K562 (cell line): ENCODE data around the gene DNAAF1. TPM values are rescaled to one million over a fixed set of nuclear protein-coding genes. Genes with fewer than 3 reads are reported as not detected.

Experiments
- CREB1 ChIP-seq, 2 experiments: sonication (generic) in 1 of 2; formaldehyde crosslinking in 1 of 2; IDR thresholded peaks; 2 replicates each; pipeline versions ENCODE4 v1.6.1 to v1.8.0; 2012 to 2022; ENCODE audit warnings: inconsistent platforms in 1 of 2, mild to moderate bottlenecking in 1 of 2, missing genetic modification reagents in 1 of 2, moderate library complexity in 1 of 2
- DACH1 ChIP-seq: fragments of 450-650 bp; IDR thresholded peaks from 2 replicates; pipeline ENCODE4 v1.6.1; 2018; ENCODE audit not compliant: partially characterized antibody
- DMBX1 ChIP-seq: fragments of 250-450 bp; sonication (Bioruptor Pico); IDR thresholded peaks from 2 replicates; pipeline ENCODE4 v1.8.0; 2022; ENCODE audit warnings: inconsistent platforms, mild to moderate bottlenecking, moderate library complexity, borderline replicate concordance
- GTF3C2 ChIP-seq: IDR thresholded peaks from 3 replicates; pipeline ENCODE4 v1.6.1; 2011; ENCODE audit warnings: borderline replicate concordance, mild to moderate bottlenecking, moderate library complexity; ENCODE audit not compliant: insufficient read length; ENCODE audit errors: extremely low read depth
- HDAC1 ChIP-seq, 2 experiments: fragments of 450-650 bp; IDR thresholded peaks; 2 replicates each; pipeline ENCODE4 v1.6.1; 2016 to 2017; ENCODE audit warnings: inconsistent platforms in 1 of 2, mild to moderate bottlenecking in 1 of 2, moderate library complexity in 1 of 2
- KLF13 ChIP-seq: fragments of 450-650 bp; IDR thresholded peaks from 2 replicates; pipeline ENCODE4 v1.6.1; 2016; ENCODE audit warnings: missing genetic modification characterization, low read depth, mild to moderate bottlenecking, missing compliant biosample characterization, moderate library complexity, borderline replicate concordance
- POLR2B ChIP-seq: fragments of 450-650 bp; IDR thresholded peaks from 2 replicates; pipeline ENCODE4 v1.6.1; 2018; ENCODE audit warnings: low read depth; ENCODE audit not compliant: partially characterized antibody
- RBM34 ChIP-seq: fragments of 200-400 bp; formaldehyde crosslinking; IDR thresholded peaks from 2 replicates; pipeline ENCODE4 v1.6.1; 2018; ENCODE audit warnings: low read length, borderline replicate concordance; ENCODE audit not compliant: insufficient read depth
- SAP30 ChIP-seq: fragments of 200-600 bp; sonication (generic); IDR thresholded peaks from 2 replicates; pipeline ENCODE4 v1.6.1; 2012; ENCODE audit warnings: borderline replicate concordance, low read depth, mild to moderate bottlenecking, moderate library complexity, low read length, control low read depth, inconsistent platforms; ENCODE audit not compliant: insufficient read depth, poor library complexity, severe bottlenecking
- TCF7 ChIP-seq: sonication (generic); IDR thresholded peaks from 2 replicates; pipeline ENCODE4 v1.6.1; 2016; ENCODE audit warnings: antibody characterized with exemption, borderline replicate concordance
- TSHZ1 ChIP-seq: fragments of 250-450 bp; sonication (Bioruptor Pico); IDR thresholded peaks from 2 replicates; pipeline ENCODE4 v1.4.0; 2020; ENCODE audit warnings: mild to moderate bottlenecking, moderate library complexity
- ZNF764 ChIP-seq: fragments of 250-450 bp; sonication (Bioruptor Pico); IDR thresholded peaks from 2 replicates; pipeline ENCODE4 v1.4.0; 2020; ENCODE audit warnings: low read depth, mild to moderate bottlenecking, moderate library complexity
- polyA plus RNA-seq, 8 experiments: library from polyadenylated mRNA; depleted of rRNA in 4 of 8; stranded (reverse) in 5 of 8; unstranded in 3 of 8; fragments of >200 nt; fragmentation: Nextera tagmentation in 2 of 8; fragmentation: Illumina TruSeq in 1 of 8; extraction: Ambion mirVana in 2 of 8; extraction: Trizol in 1 of 8; gene quantifications; 2 replicates each; pipeline versions ENCODE4 v1.2.1 to v1.2.3, GENCODE V29; 2011 to 2014; ENCODE audit warnings: inconsistent platforms in 1 of 8, missing spikeins in 1 of 8
- total RNA-seq, 7 experiments: library from RNA; depleted of rRNA in 6 of 7; stranded (reverse); fragments of >200 nt in 6 of 7; fragmentation: Illumina TruSeq in 2 of 7; extraction: Trizol in 2 of 7; gene quantifications; 2 replicates each; pipeline versions ENCODE4 v1.2.1 to v1.2.3, GENCODE V29; 2011 to 2021; ENCODE audit warnings: low replicate concordance in 1 of 7
- TF ChIP-seq, protein P1 (sequence below): sonication (generic); formaldehyde crosslinking; IDR thresholded peaks from 2 replicates; pipeline ENCODE4 v1.8.1; 2023; ENCODE audit warnings: mild to moderate bottlenecking, missing genetic modification reagents

Gene DNAAF1
- total and polyA plus RNA-seq, 9 of the 15 experiments (the other 6 are each of a cell fraction or from before 2014, with no cell fraction given) = 0.01 TPM; not detected in 8

DNA sequence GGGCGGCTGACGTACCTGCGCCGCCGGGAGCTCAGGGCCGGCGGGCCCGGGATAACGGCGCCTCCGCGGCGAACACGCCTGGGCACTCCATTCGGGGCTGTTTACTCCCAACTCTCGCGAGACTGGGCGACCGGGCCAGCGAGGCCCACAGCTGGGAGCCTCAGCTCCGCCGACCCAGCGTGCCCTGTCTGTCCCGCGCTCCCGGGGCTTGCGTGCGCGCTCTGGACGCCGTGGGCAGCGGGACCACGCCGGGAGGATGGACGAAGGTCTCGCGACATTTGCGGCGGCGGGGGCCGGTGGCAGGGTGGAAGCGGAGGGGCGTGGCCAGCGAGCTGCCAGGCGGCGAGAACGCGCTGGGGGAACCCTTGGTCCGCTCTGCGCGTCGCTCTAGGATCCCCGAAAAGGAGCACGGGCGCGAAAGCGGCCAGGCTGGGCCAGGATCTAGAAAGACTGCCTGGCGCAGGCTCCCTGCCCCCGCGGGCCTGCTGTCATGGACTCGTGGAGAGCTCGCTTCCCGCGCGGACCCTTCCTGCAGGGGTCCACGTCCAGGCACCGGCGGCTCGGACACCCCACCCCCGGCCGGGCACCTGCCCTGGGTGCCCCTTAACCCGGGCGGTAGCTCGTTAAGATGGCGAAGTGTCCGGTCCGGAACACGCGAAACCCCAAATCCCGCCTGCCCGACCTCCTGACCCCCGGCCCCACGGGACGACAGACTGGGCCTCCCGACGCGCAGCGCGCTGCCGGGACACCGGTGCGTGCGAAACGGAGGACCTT is 28.2 kb upstream of the DNAAF1 start, which contains the start of gene MBTPS1 (continued):
- TF ChIP-seq TSHZ1 (CRISPR knock-in tag) = 0 out of 2 replicates have a peak, but pooled peaks have one; percentile 59
- peak; percentile 85 for TF ChIP-seq CREB1 (IDR thresholded peaks at IDR 0.05)
- TF ChIP-seq CREB1 (CRISPR knock-in tag; IDR thresholded peaks at IDR 0.05) = peak; percentile 59
- no peak for TF ChIP-seq GTF3C2
- TF ChIP-seq SAP30 = peak; percentile 60
- TF ChIP-seq, protein P1, sequence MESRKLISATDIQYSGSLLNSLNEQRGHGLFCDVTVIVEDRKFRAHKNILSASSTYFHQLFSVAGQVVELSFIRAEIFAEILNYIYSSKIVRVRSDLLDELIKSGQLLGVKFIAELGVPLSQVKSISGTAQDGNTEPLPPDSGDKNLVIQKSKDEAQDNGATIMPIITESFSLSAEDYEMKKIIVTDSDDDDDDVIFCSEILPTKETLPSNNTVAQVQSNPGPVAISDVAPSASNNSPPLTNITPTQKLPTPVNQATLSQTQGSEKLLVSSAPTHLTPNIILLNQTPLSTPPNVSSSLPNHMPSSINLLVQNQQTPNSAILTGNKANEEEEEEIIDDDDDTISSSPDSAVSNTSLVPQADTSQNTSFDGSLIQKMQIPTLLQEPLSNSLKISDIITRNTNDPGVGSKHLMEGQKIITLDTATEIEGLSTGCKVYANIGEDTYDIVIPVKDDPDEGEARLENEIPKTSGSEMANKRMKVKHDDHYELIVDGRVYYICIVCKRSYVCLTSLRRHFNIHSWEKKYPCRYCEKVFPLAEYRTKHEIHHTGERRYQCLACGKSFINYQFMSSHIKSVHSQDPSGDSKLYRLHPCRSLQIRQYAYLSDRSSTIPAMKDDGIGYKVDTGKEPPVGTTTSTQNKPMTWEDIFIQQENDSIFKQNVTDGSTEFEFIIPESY (CRISPR knock-in tag) = 0 out of 2 replicates have a peak, but pooled peaks have one; percentile 9
- TF ChIP-seq DACH1 = peak; percentile 87
- TF ChIP-seq TCF7 = no peak; the same call in 1 of the 2 replicates
- TF ChIP-seq POLR2B = peak; percentile 82
- TF ChIP-seq KLF13 (tag) = peak; percentile 81
- TF ChIP-seq ZNF764 (CRISPR knock-in tag) = no peak
- TF ChIP-seq HDAC1 (IDR thresholded peaks at IDR 0.05) = peak in 1 of 2 experiments; percentile 57; a peak in 2 of 4 replicates
- 0 out of 2 replicates have a peak, but pooled peaks have one; percentile 26 for TF ChIP-seq DMBX1 (CRISPR knock-in tag)
- peak; percentile 98; the same call in 1 of the 2 replicates for TF ChIP-seq RBM34
